CD4-positive, alpha-beta memory T cell (primary cell): ENCODE measurements around the gene FUNDC1. TPM values are rescaled to one million over a fixed set of nuclear protein-coding genes. Genes with fewer than 3 reads are reported as not detected.
"Not testable (repeated sequence)": the region's sequence is repeated elsewhere in the genome, so short reads cannot be mapped to it uniquely, and the experiment has no call there.

Experiments used
- CTCF ChIA-PET: fragments of 350-600 bp; sonication (Branson Sonifier 250); formaldehyde crosslinking; loops from one replicate; lab custom pipeline; 2021; ENCODE audit warnings: inconsistent platforms; ENCODE audit not compliant: partially characterized antibody; lab: Charles Lee
- POLR2A ChIA-PET: fragments of 350-600 bp; sonication (Branson Sonifier 250); formaldehyde crosslinking; loops from one replicate; lab custom pipeline; 2021; ENCODE audit not compliant: partially characterized antibody; lab: Charles Lee
- DNase-seq, 5 donors: peaks; one replicate each; pipeline versions ENCODE4 v3.0.0 to v3.0.0-alpha.2; 2020 to 2022; ENCODE audit warnings: mixed read lengths in 1 of 5
- H3K27ac ChIP-seq: one replicate; pipeline ENCODE4 v1.7.0; 2013; ENCODE audit warnings: low read depth, low read length
- H3K27me3 ChIP-seq: 2 replicates; pipeline ENCODE4 v1.7.0; 2013; ENCODE audit warnings: mild to moderate bottlenecking, low read length, moderate library complexity; ENCODE audit not compliant: insufficient read depth
- H3K36me3 ChIP-seq: 2 replicates; pipeline ENCODE4 v1.7.0; 2013; ENCODE audit warnings: mild to moderate bottlenecking, low read length, moderate library complexity; ENCODE audit not compliant: insufficient read depth
- H3K4me1 ChIP-seq: 2 replicates; pipeline ENCODE4 v1.7.0; 2013; ENCODE audit warnings: mild to moderate bottlenecking, low read length, moderate library complexity; ENCODE audit not compliant: insufficient read depth
- H3K4me3 ChIP-seq, 2 donors: one replicate each; pipeline ENCODE4 v1.7.0; 2013; ENCODE audit warnings: low read length in 2 of 2, mild to moderate bottlenecking in 1 of 2
- H3K9me3 ChIP-seq, 2 donors: one replicate each; pipeline ENCODE4 v1.7.0; 2013; ENCODE audit warnings: low read length in 2 of 2, control low read depth in 1 of 2; ENCODE audit not compliant: control insufficient read depth in 1 of 2
- H3K27ac Mint-ChIP-seq, 7 donors: one replicate each; pipeline ENCODE4 v1.8.0; 2020 to 2021; ENCODE audit warnings: mixed read lengths in 7 of 7, mild to moderate bottlenecking in 6 of 7, inconsistent platforms in 3 of 7, moderate library complexity in 3 of 7
- H3K27me3 Mint-ChIP-seq, 2 donors: one replicate each; pipeline ENCODE4 v1.8.0; 2020 to 2021; ENCODE audit warnings: mixed read lengths in 2 of 2
- H3K36me3 Mint-ChIP-seq, 2 donors: one replicate each; pipeline ENCODE4 v1.8.0; 2020 to 2021; ENCODE audit warnings: mixed read lengths in 2 of 2, inconsistent platforms in 1 of 2, mild to moderate bottlenecking in 1 of 2
- H3K4me1 Mint-ChIP-seq, 4 donors: one replicate each; pipeline ENCODE4 v1.8.0; 2020 to 2021; ENCODE audit warnings: mixed read lengths in 4 of 4, mild to moderate bottlenecking in 1 of 4
- H3K4me3 Mint-ChIP-seq, 8 donors: one replicate each; pipeline ENCODE4 v1.8.0; 2020 to 2021; ENCODE audit warnings: mixed read lengths in 8 of 8, mild to moderate bottlenecking in 7 of 8, moderate library complexity in 6 of 8, inconsistent platforms in 3 of 8
- H3K9me3 Mint-ChIP-seq, 8 donors: one replicate each; pipeline ENCODE4 v1.8.0; 2020 to 2021; ENCODE audit warnings: mixed read lengths in 8 of 8, mild to moderate bottlenecking in 5 of 8, inconsistent platforms in 3 of 8, moderate library complexity in 1 of 8
- intact Hi-C: fragments of 100-400 bp; cut with micrococcal nuclease; formaldehyde crosslinking; loops from one replicate; pipeline ENCODE4 v1.15.1; 2023
- polyA plus RNA-seq, 2 donors: library from polyadenylated mRNA; unstranded; fragments of 300-500 nt; fragmentation: Illumina TruSeq; gene quantifications; one replicate each; pipeline ENCODE4 v1.2.3, GENCODE V29; 2021
- total RNA-seq, 2 experiments: library from RNA; stranded (reverse); gene quantifications; one replicate each; pipeline ENCODE4 v1.2.3, GENCODE V29; 2021

The FUNDC1 gene
- total and polyA plus RNA-seq, 4 experiments from 2014 or later: 7.4 to 25.5 (median 14.8) TPM

GRCh38 chrX:44561896-44562295 is 19.2 kb upstream of the FUNDC1 start:
- H3K4me1 Mint-ChIP-seq, CTCF ChIA-PET, H3K27ac ChIP-seq, POLR2A ChIA-PET, H3K36me3 ChIP-seq, H3K27me3 ChIP-seq, H3K4me3 ChIP-seq, H3K27me3 Mint-ChIP-seq, H3K4me3 Mint-ChIP-seq, H3K9me3 ChIP-seq, H3K9me3 Mint-ChIP-seq, H3K4me1 ChIP-seq, H3K36me3 Mint-ChIP-seq, intact Hi-C loops, DNase-seq, H3K27ac Mint-ChIP-seq: not testable (repeated sequence)

- H3K36me3 ChIP-seq: no peaks in the 10 kb centered on the region
- intact Hi-C loops: no loop called here
- Mint-ChIP-seq H3K4me3 (no peak overlapping the region), H3K4me1 (no peaks in the 10 kb centered on the region), H3K9me3 (no peaks in the 10 kb centered on the region), H3K27me3 (no peaks in the 10 kb centered on the region), H3K36me3 (no peaks in the 10 kb centered on the region), H3K27ac (no peak overlapping the region)
- H3K9me3 ChIP-seq: no peaks in the 10 kb centered on the region
- H3K27me3 ChIP-seq: no peaks in the 10 kb centered on the region
- H3K4me3 ChIP-seq: no peak overlapping the region
- H3K4me1 ChIP-seq: no peaks in the 10 kb centered on the region
- no peak for DNase-seq
- POLR2A ChIA-PET: no interaction called here
- H3K27ac ChIP-seq: no peak overlapping the region
- CTCF ChIA-PET: no interaction called here
Observed at GRCh38 chrX:44550563-44550962, 7.9 kb upstream of the FUNDC1 start.

- peaks cover 23% of the 10 kb centered on the region for H3K4me1 ChIP-seq
- H3K9me3 Mint-ChIP-seq, CTCF ChIA-PET, DNase-seq, POLR2A ChIA-PET, H3K9me3 ChIP-seq, H3K36me3 ChIP-seq, H3K36me3 Mint-ChIP-seq, H3K4me3 ChIP-seq, H3K27me3 Mint-ChIP-seq, H3K27ac Mint-ChIP-seq, H3K27me3 ChIP-seq, H3K27ac ChIP-seq: not testable (repeated sequence)
- intact Hi-C loops: loop anchor here (10.0 kb wide), 2 partner anchors 201 to 521 kb away; partner anchors contain the start of gene EFHC2
- Mint-ChIP-seq H3K4me3 (peak overlapping the region in 1 of 8 donors; percentile 31), H3K4me1 (peaks cover 8 to 30% (median 24%) of the 10 kb centered on the region in 4 donors)
Observed at GRCh38 chrX:44545454-44545853, 2.8 kb upstream of the FUNDC1 start.

- Histone ChIP-seq H3K9me3 (no peaks in the 10 kb centered on the region), H3K4me1 (peaks cover 26% of the 10 kb centered on the region), H3K36me3 (no peaks in the 10 kb centered on the region), H3K27ac (no peak overlapping the region), H3K27me3 (no peaks in the 10 kb centered on the region), H3K4me3 (no peak overlapping the region)
- CTCF ChIA-PET: no interaction called here
- POLR2A ChIA-PET: no interaction called here
- Mint-ChIP-seq H3K27me3 (no peaks in the 10 kb centered on the region), H3K36me3 (peaks cover 0 to 3% of the 10 kb centered on the region in 2 donors), H3K9me3 (no peaks in the 10 kb centered on the region), H3K27ac (peak overlapping the region in 1 of 7 donors; percentile 75), H3K4me1 (peaks cover 10 to 38% (median 27%) of the 10 kb centered on the region in 4 donors), H3K4me3 (no peak overlapping the region)
- no peak for DNase-seq
- intact Hi-C loops: loop anchor here (5.0 to 10.0 kb wide), 3 partner anchors 199 to 519 kb away; partner anchors contain the start of genes EFHC2 and KDM6A
Observed at GRCh38 chrX:44544036-44544435, 1.4 kb upstream of the FUNDC1 start.

- intact Hi-C loops: no loop called here
- H3K27me3 Mint-ChIP-seq: no peaks in the 10 kb centered on the region
- H3K36me3 Mint-ChIP-seq: peaks cover 18 to 22% of the 10 kb centered on the region in 2 donors
- no peaks in the 10 kb centered on the region for H3K9me3 Mint-ChIP-seq
- Histone ChIP-seq H3K9me3 (no peaks in the 10 kb centered on the region), H3K4me3 (no peak overlapping the region), H3K27me3 (no peaks in the 10 kb centered on the region), H3K27ac (no peak overlapping the region), H3K4me1 (peaks cover 10% of the 10 kb centered on the region), H3K36me3 (no peaks in the 10 kb centered on the region)
- ChIA-PET POLR2A (no interaction called here), CTCF (no interaction called here)
- no peak overlapping the region for H3K4me3 Mint-ChIP-seq
- DNase-seq: no peak
- peak overlapping the region in 1 of 7 donors; percentile 18 for H3K27ac Mint-ChIP-seq
- peaks cover 9 to 24% (median 21%) of the 10 kb centered on the region in 4 donors for H3K4me1 Mint-ChIP-seq
Observed at GRCh38 chrX:44536198-44536597, 6.5 kb downstream of the FUNDC1 start.

GRCh38 chrX:44529310-44529709 is 13.3 kb downstream of the FUNDC1 start:
- no peak for DNase-seq
- ChIA-PET CTCF (no interaction called here), POLR2A (no interaction called here)
- no peaks in the 10 kb centered on the region for H3K9me3 ChIP-seq
- Mint-ChIP-seq H3K27ac (peak overlapping the region in 1 of 7 donors; percentile 37), H3K36me3 (peaks cover 12 to 26% of the 10 kb centered on the region in 2 donors), H3K4me1 (peaks cover 5 to 16% (median 11%) of the 10 kb centered on the region in 4 donors), H3K27me3 (no peaks in the 10 kb centered on the region), H3K4me3 (no peak overlapping the region), H3K9me3 (no peaks in the 10 kb centered on the region)
- H3K4me1 ChIP-seq: no peaks in the 10 kb centered on the region
- no peaks in the 10 kb centered on the region for H3K36me3 ChIP-seq
- H3K4me3 ChIP-seq: no peak overlapping the region
- H3K27me3 ChIP-seq: no peaks in the 10 kb centered on the region
- no peak overlapping the region for H3K27ac ChIP-seq
- intact Hi-C loops: no loop called here

GRCh38 chrX:44514272-44514671 is 28.4 kb downstream of the FUNDC1 start:
- no peaks in the 10 kb centered on the region for H3K27me3 Mint-ChIP-seq
- intact Hi-C loops: no loop called here
- peaks cover 0 to 3% of the 10 kb centered on the region in 2 donors for H3K36me3 Mint-ChIP-seq
- no peaks in the 10 kb centered on the region for H3K9me3 Mint-ChIP-seq
- ChIA-PET POLR2A (no interaction called here), CTCF (no interaction called here)
- H3K27me3 ChIP-seq: no peaks in the 10 kb centered on the region
- H3K36me3 ChIP-seq: no peaks in the 10 kb centered on the region
- no peaks in the 10 kb centered on the region for H3K9me3 ChIP-seq
- H3K4me3 Mint-ChIP-seq: no peak overlapping the region
- H3K4me1 ChIP-seq: no peaks in the 10 kb centered on the region
- no peak overlapping the region for H3K27ac ChIP-seq
- H3K4me1 Mint-ChIP-seq: peaks cover 0 to 1% (median 0%) of the 10 kb centered on the region in 4 donors
- DNase-seq: no peak
- H3K27ac Mint-ChIP-seq: no peak overlapping the region
- no peak overlapping the region for H3K4me3 ChIP-seq

- H3K4me1 Mint-ChIP-seq: no peaks in the 10 kb centered on the region
- Histone ChIP-seq H3K36me3 (no peaks in the 10 kb centered on the region), H3K27ac (no peak overlapping the region), H3K27me3 (no peaks in the 10 kb centered on the region), H3K4me1 (no peaks in the 10 kb centered on the region), H3K4me3 (no peak overlapping the region), H3K9me3 (no peaks in the 10 kb centered on the region)
- H3K9me3 Mint-ChIP-seq: no peaks in the 10 kb centered on the region
- H3K4me3 Mint-ChIP-seq: no peak overlapping the region
- no peaks in the 10 kb centered on the region for H3K27me3 Mint-ChIP-seq
- no peak overlapping the region for H3K27ac Mint-ChIP-seq
- intact Hi-C loops: no loop called here
- POLR2A ChIA-PET: no interaction called here
- DNase-seq: no peak
- CTCF ChIA-PET: no interaction called here
- no peaks in the 10 kb centered on the region for H3K36me3 Mint-ChIP-seq
Observed at GRCh38 chrX:44507292-44507691, 35.4 kb downstream of the FUNDC1 start.
